Transverse colon (tissue), 4 donors: Measurements from ENCODE around the gene FNBP1.

Experiments used
- POLR2A ChIP-seq: fragments of 450-650 bp; IDR thresholded peaks from one replicate; pipeline ENCODE4 v1.6.1; 2016; ENCODE audit warnings: antibody characterized with exemption, mild to moderate bottlenecking, moderate library complexity
- POLR2AphosphoS5 ChIP-seq, 3 donors: sonication (generic); formaldehyde crosslinking; IDR thresholded peaks; one replicate each; pipeline ENCODE4 v1.6.1; 2016; ENCODE audit warnings: antibody characterized with exemption in 3 of 3
- TF ChIP-seq, protein P1 (sequence below), 5 experiments: fragments of 200-600 bp in 3 of 5; fragments of 450-650 bp in 2 of 5; sonication (generic) in 3 of 5; IDR thresholded peaks; 1 replicate in 2 of 5; 2 replicates in 3 of 5; pipeline ENCODE4 v1.5.1; 2016 to 2017; ENCODE audit warnings: antibody characterized with exemption in 5 of 5, inconsistent platforms in 3 of 5, mild to moderate bottlenecking in 2 of 5, moderate library complexity in 1 of 5

- TF ChIP-seq, protein P1, sequence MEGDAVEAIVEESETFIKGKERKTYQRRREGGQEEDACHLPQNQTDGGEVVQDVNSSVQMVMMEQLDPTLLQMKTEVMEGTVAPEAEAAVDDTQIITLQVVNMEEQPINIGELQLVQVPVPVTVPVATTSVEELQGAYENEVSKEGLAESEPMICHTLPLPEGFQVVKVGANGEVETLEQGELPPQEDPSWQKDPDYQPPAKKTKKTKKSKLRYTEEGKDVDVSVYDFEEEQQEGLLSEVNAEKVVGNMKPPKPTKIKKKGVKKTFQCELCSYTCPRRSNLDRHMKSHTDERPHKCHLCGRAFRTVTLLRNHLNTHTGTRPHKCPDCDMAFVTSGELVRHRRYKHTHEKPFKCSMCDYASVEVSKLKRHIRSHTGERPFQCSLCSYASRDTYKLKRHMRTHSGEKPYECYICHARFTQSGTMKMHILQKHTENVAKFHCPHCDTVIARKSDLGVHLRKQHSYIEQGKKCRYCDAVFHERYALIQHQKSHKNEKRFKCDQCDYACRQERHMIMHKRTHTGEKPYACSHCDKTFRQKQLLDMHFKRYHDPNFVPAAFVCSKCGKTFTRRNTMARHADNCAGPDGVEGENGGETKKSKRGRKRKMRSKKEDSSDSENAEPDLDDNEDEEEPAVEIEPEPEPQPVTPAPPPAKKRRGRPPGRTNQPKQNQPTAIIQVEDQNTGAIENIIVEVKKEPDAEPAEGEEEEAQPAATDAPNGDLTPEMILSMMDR (IDR thresholded peaks at IDR 0.05): no peak
- TF ChIP-seq POLR2AphosphoS5 (IDR thresholded peaks at IDR 0.05) (no peak), POLR2A (no peak)
Measured at GRCh38 chr9:129910628-129911567, 132.1 kb downstream of the FNBP1 start.
